Tibial artery (tissue), 4 donors: ENCODE results near the gene APBB2.

ENCODE experiments used
- DNase-seq, 2 donors: peaks; one replicate each; pipeline ENCODE4 v3.0.0-alpha.2; 2019
- H3K27ac ChIP-seq, 2 donors: fragments of 200-600 bp; sonication (generic) in 1 of 2; 1 replicate in 1 of 2; 2 replicates in 1 of 2; pipeline ENCODE4 v1.5.1; 2018 to 2019; ENCODE audit warnings: mild to moderate bottlenecking in 1 of 2
- H3K27me3 ChIP-seq, 2 donors: fragments of 200-600 bp; sonication (generic) in 1 of 2; one replicate each; pipeline versions ENCODE4 v1.5.1 to v1.6.0; 2016 to 2019
- H3K36me3 ChIP-seq, 3 donors: fragments of 200-600 bp; sonication (generic) in 2 of 3; one replicate each; pipeline ENCODE4 v1.5.1; 2016 to 2019; ENCODE audit warnings: mild to moderate bottlenecking in 2 of 3
- H3K4me1 ChIP-seq, 4 donors: fragments of 200-600 bp; sonication (generic) in 2 of 4; 1 replicate in 3 of 4; 2 replicates in 1 of 4; pipeline ENCODE4 v1.5.1; 2016 to 2019
- H3K4me3 ChIP-seq, 2 donors: fragments of 200-600 bp; sonication (generic) in 1 of 2; 1 replicate in 1 of 2; 2 replicates in 1 of 2; pipeline ENCODE4 v1.5.1; 2018 to 2019; ENCODE audit warnings: mild to moderate bottlenecking in 2 of 2
- H3K9me3 ChIP-seq, 3 donors: fragments of 200-600 bp; sonication (generic) in 1 of 3; one replicate each; pipeline ENCODE4 v1.5.1; 2016 to 2019
- intact Hi-C: fragments of 100-400 bp; cut with DNase I; formaldehyde crosslinking; loops from one replicate; pipeline ENCODE4 v1.15.0; 2023; ENCODE audit warnings: low total_unique reads
- TF ChIP-seq, protein P1 (sequence below), 2 experiments: fragments of 200-600 bp in 1 of 2; fragments of 450-650 bp in 1 of 2; IDR thresholded peaks; one replicate each; pipeline ENCODE4 v1.5.1; 2017 to 2019; ENCODE audit warnings: antibody characterized with exemption in 2 of 2, mild to moderate bottlenecking in 1 of 2, moderate library complexity in 1 of 2

The APBB2 gene

DNA sequence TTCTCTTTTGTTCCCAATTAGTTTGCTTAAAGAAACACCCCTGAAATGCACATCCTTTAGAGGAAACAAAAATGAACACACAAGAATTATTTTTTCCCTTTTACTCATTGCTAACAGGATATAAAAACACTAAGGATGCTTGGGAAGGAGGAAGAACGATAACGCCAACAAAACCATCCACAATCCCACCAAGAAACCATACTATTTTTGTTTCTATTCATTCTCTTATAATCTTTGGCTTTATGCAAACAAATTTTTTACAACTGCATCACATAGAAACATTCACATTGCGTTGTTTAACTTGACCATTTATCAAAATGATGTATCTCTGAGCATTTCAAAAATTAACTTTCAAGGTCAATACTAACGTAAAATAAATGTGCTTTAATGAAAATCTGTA lies 12.0 kb downstream of the APBB2 start:
- no peak for DNase-seq
- Histone ChIP-seq H3K4me1 (peaks cover 0 to 82% (median 44%) of the 10 kb centered on the region in 4 donors), H3K27me3 (no peaks in the 10 kb centered on the region), H3K27ac (peak overlapping the region in 1 of 2 donors; percentile 30), H3K36me3 (no peaks in the 10 kb centered on the region), H3K9me3 (no peaks in the 10 kb centered on the region), H3K4me3 (no peak overlapping the region)
- TF ChIP-seq, protein P1, sequence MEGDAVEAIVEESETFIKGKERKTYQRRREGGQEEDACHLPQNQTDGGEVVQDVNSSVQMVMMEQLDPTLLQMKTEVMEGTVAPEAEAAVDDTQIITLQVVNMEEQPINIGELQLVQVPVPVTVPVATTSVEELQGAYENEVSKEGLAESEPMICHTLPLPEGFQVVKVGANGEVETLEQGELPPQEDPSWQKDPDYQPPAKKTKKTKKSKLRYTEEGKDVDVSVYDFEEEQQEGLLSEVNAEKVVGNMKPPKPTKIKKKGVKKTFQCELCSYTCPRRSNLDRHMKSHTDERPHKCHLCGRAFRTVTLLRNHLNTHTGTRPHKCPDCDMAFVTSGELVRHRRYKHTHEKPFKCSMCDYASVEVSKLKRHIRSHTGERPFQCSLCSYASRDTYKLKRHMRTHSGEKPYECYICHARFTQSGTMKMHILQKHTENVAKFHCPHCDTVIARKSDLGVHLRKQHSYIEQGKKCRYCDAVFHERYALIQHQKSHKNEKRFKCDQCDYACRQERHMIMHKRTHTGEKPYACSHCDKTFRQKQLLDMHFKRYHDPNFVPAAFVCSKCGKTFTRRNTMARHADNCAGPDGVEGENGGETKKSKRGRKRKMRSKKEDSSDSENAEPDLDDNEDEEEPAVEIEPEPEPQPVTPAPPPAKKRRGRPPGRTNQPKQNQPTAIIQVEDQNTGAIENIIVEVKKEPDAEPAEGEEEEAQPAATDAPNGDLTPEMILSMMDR (IDR thresholded peaks at IDR 0.05), result no peak
- intact Hi-C loops, result no loop called here

DNA sequence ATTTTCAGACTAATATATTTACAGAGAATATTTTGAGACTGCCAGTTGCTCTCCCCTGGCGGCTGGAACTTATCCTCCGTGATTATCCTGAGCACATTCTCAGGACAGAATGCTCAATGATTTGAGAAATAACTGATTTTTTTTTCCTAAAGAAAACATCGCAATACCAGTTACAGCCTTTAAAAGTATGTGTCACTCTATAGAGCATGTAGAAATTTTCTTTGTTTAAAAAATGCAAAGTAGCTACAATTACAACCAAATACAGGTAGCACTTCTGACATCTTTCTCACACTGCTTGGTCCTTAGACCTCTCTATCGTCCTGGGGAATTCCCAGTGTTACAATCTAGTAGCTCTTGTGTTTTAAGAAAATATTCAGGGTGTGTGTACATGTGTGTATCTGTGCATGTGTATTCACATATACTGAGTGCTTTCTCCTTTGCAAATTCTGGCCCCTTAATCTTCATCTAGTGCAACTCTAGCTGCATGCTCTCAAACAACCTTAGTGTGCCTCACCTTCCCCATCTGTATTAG lies 13.8 kb downstream of the APBB2 start:
- Histone ChIP-seq H3K4me3 (no peak overlapping the region), H3K27me3 (no peaks in the 10 kb centered on the region), H3K36me3 (no peaks in the 10 kb centered on the region), H3K4me1 (peaks cover 0 to 75% (median 36%) of the 10 kb centered on the region in 4 donors), H3K27ac (no peak overlapping the region), H3K9me3 (no peaks in the 10 kb centered on the region)
- intact Hi-C loops, result no loop called here
- TF ChIP-seq, protein P1 (IDR thresholded peaks at IDR 0.05), result peak in 1 of 2 experiments; percentile 5
- DNase-seq, result no peak

DNA sequence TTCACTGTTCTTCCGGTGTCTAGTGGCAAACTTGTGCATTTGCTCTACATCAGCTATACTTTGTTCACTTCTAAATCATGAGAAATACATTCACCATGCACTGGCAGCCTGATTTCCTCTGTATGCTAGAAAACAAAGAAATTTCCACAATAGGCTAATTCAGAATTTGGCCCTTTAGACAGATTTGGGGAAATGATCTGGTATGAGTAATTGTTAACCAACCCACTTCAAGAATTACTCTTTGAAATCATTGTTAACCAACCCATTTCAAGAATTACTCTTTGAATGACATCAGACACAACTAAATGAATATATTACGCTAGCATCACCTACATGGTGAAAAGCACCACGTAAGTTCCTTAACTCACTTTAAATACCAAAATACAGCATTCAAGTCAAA lies 14.6 kb downstream of the APBB2 start:
- no peak overlapping the region for H3K27ac ChIP-seq
- no peak overlapping the region for H3K4me3 ChIP-seq
- H3K36me3 ChIP-seq, result no peaks in the 10 kb centered on the region
- TF ChIP-seq, protein P1 (IDR thresholded peaks at IDR 0.05), result no peak
- DNase-seq, result no peak
- no peaks in the 10 kb centered on the region for H3K27me3 ChIP-seq
- H3K4me1 ChIP-seq, result peaks cover 0 to 68% (median 28%) of the 10 kb centered on the region in 4 donors
- intact Hi-C loops, result no loop called here
- H3K9me3 ChIP-seq, result no peaks in the 10 kb centered on the region

DNA sequence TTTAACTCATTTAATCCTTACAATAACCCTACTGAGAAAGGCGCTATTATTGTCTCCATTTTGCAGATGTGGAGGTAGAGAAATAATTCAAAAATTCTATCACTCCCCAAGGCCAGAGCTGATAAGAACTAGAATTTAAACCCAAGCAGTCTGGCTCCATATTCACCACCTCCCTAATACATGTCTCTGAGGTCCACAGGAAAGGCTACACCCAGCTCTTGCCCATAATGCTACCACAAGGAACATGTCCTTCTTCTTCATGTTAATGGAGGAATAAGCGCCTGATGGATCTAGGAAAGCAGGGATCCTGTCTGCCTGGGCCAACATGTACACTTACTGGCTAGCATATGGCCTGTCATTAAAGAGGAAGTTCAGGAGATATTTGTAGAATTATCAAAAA lies 16.3 kb downstream of the APBB2 start:
- no peak overlapping the region for H3K4me3 ChIP-seq
- H3K4me1 ChIP-seq, result peaks cover 0 to 56% (median 14%) of the 10 kb centered on the region in 4 donors
- no peaks in the 10 kb centered on the region for H3K27me3 ChIP-seq
- TF ChIP-seq, protein P1 (IDR thresholded peaks at IDR 0.05), result no peak
- no peak for DNase-seq
- no peak overlapping the region for H3K27ac ChIP-seq
- no peaks in the 10 kb centered on the region for H3K36me3 ChIP-seq
- no peaks in the 10 kb centered on the region for H3K9me3 ChIP-seq
- intact Hi-C loops, result no loop called here

DNA sequence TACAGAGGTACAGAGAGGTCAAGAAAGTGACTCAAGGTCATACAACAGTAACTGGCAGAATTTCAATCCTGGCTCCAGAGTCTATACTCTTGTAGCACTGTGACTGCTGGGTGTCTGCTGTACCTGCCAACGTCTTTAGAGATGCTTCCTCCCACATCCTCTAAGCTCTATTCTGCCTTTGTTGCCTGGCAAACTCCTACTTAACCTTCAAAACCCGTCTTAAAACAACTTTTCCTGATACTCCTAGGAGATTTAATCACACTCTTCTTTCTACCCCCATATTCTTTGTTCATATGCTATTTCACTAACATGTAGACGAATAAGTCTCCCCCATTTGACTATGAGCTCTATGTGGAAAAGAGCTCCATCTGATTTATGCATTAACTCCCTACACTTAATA lies 16.8 kb downstream of the APBB2 start:
- Histone ChIP-seq H3K36me3 (no peaks in the 10 kb centered on the region), H3K4me3 (no peak overlapping the region), H3K4me1 (peaks cover 0 to 52% (median 13%) of the 10 kb centered on the region in 4 donors), H3K9me3 (no peaks in the 10 kb centered on the region), H3K27ac (no peak overlapping the region), H3K27me3 (no peaks in the 10 kb centered on the region)
- TF ChIP-seq, protein P1 (IDR thresholded peaks at IDR 0.05), result no peak
- intact Hi-C loops, result no loop called here
- no peak for DNase-seq
